ENCODE measurements around the gene THOC7. TPM values are rescaled to one million over a fixed set of nuclear protein-coding genes. Genes with fewer than 3 reads are reported as not detected.

The THOC7 gene
- 30.0 and 38.8 TPM in 2 replicates for total RNA-seq

DNA sequence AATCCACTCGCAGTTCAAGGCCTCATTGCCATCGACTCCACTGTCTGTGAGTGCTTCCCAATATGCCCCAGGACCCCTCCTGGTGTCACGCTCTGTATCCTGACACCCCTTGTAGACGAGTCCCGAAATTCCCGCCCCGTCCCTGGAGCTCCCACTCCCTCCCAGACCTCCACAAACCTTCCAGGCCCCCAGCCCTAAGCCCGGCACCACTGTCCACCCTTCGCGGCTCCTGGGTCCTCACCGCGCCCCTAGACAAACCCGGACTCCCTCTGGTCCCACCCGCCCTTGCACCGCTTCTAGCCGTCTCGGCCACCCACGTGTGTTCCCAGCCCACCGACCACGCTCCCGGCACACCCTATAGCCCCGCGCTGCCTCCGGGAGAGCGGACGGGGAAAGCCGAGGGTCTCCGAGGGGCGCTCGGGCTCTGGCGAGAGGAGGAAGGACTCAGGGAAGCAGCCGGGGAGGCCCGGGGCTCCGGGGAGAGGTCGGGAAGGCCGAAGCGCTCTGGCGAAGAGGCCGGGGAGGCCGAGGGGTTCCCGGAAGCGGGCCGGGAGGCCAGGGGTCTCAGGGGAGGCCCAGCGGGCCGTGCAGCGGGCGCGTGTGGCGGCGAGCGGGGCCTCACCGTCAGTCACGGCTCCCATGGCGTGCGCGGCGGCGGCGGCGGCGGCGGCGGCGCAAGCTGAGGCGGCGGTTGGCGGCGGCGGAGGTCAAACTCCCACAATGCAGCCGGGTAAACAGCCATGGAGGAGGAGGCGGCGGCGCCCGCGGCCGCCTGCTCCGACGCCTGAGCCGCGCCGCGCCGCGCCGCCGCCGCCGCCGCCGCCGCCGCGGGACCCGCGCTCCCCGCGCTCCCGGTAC lies at the start of gene THOC7, which contains the start of gene ATXN7:
THOC7 (minus strand) TSS at position 656 of the 858 bp plus-strand sequence; CDS start at position 641, 15 bp downstream.
ATXN7 (plus strand) TSS at position 718 of the 858 bp plus-strand sequence. CDS start 48,732 bp downstream, outside the sequence.
- Histone ChIP-seq H3K36me3 (ENCODE audit: control insufficient read depth, insufficient read depth, low read length) (no peaks in the 10 kb centered on the region), H3K27me3 (ENCODE audit: control insufficient read depth, insufficient read depth, low read length) (no peaks in the 10 kb centered on the region), H3K4me3 (ENCODE audit: low read depth, low read length) (peak within 1 kb of the TSS; percentile 87)
- FAIRE-seq (no peak), DNase-seq (ENCODE audit: low read depth) (no peak)
- TF ChIP-seq, protein P1, sequence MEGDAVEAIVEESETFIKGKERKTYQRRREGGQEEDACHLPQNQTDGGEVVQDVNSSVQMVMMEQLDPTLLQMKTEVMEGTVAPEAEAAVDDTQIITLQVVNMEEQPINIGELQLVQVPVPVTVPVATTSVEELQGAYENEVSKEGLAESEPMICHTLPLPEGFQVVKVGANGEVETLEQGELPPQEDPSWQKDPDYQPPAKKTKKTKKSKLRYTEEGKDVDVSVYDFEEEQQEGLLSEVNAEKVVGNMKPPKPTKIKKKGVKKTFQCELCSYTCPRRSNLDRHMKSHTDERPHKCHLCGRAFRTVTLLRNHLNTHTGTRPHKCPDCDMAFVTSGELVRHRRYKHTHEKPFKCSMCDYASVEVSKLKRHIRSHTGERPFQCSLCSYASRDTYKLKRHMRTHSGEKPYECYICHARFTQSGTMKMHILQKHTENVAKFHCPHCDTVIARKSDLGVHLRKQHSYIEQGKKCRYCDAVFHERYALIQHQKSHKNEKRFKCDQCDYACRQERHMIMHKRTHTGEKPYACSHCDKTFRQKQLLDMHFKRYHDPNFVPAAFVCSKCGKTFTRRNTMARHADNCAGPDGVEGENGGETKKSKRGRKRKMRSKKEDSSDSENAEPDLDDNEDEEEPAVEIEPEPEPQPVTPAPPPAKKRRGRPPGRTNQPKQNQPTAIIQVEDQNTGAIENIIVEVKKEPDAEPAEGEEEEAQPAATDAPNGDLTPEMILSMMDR (IDR thresholded peaks at IDR 0.05; ENCODE audit: insufficient read depth, low read length, severe bottlenecking): no peak

DNA sequence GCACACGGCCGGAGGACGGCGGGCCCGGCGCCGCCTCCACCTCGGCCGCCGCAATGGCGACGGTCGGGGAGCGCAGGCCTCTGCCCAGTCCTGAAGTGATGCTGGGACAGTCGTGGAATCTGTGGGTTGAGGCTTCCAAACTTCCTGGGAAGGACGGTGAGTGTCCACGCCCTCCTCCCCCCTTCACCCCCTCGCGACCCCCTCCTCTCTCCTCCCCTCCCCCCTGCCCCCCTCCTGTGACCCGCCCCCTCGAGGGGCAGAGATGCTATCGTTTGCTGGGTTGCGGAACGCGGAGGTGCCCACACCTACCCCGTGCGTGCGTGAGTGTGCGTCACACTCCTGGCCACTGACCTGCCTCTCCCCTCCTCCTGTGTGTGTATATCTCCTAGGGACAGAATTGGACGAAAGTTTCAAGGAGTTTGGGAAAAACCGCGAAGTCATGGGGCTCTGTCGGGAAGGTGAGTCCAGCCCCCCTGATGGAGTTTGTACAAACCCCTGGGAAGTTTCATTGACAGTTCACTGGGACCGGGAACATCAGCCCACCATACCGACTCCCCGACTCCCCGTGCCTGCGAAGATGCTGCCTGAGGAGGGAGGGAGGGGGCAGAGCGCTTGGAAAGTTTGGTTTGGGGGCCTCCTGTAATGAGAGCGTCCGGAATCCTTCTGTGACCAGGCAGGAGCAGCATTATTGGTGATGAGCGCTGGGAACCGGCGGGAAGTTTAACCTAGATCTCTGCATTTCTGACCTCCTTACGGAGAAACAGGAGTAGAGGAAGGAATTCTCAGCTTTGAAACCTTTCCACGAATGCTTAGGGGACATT lies 49.4 kb upstream of the THOC7 start:
- peak; percentile 47 for DNase-seq (ENCODE audit: low read depth)

DNA sequence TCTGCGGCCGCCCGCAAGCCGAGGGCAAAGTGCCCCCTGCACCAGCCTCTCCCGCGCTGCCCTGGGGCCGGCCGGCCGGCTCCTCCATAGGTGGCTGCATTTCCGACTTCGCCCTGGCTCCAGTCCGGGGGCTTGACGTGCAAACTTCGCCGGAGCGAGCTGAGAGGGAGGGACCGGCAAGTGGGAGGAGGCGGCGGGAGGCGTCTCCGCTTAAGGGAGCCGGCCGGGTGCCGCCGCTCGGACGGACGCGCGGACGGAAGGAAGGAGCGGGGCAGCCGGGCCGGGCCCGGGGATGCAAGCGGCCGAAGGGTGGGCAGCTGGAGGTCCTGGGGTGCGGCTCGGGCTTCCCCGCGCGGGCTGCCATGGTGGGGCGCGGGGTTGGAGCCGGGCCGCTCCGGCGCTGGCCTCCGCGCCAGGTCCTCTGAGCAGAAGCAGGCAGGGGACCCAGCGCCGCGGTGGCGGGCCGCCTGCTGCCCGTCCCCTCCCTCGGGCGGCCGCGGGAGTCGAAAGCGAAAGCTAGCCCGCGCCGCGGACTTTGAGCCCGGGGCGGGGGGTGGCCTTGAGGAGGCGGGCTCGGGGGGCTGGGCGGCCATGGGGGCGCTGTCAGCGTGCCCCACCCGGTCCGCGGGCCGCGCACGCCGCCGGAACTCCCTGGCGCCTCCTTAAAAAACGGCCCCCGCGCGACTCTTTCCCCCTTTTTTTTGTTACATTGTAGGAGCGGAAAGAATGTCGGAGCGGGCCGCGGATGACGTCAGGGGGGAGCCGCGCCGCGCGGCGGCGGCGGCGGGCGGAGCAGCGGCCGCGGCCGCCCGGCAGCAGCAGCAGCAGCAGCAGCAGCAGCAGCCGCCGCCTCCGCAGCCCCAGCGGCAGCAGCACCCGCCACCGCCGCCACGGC lies 48.5 kb upstream of the THOC7 start, which contains the start of gene SCAANT1:
SCAANT1 (minus strand) TSS at position 511 of the 895 bp plus-strand sequence.
- Histone ChIP-seq H3K36me3 (ENCODE audit: control insufficient read depth, insufficient read depth, low read length) (no peaks in the 10 kb centered on the region), H3K27me3 (ENCODE audit: control insufficient read depth, insufficient read depth, low read length) (no peaks in the 10 kb centered on the region), H3K4me3 (ENCODE audit: low read depth, low read length) (peak within 1 kb of the TSS; percentile 52)
- FAIRE-seq (no peak), DNase-seq (ENCODE audit: low read depth) (peak; percentile 75)
- TF ChIP-seq, protein P1 (IDR thresholded peaks at IDR 0.05; ENCODE audit: insufficient read depth, low read length, severe bottlenecking): no peak

More for the DNA sequence above, 49.4 kb upstream of the THOC7 start:
- Histone ChIP-seq H3K4me3 (ENCODE audit: low read depth, low read length) (peak overlapping the region; percentile 52), H3K27me3 (ENCODE audit: control insufficient read depth, insufficient read depth, low read length) (no peaks in the 10 kb centered on the region), H3K36me3 (ENCODE audit: control insufficient read depth, insufficient read depth, low read length) (peaks cover 2% of the 10 kb centered on the region)
- FAIRE-seq: no peak
- TF ChIP-seq, protein P1 (IDR thresholded peaks at IDR 0.05; ENCODE audit: insufficient read depth, low read length, severe bottlenecking): no peak

DNA sequence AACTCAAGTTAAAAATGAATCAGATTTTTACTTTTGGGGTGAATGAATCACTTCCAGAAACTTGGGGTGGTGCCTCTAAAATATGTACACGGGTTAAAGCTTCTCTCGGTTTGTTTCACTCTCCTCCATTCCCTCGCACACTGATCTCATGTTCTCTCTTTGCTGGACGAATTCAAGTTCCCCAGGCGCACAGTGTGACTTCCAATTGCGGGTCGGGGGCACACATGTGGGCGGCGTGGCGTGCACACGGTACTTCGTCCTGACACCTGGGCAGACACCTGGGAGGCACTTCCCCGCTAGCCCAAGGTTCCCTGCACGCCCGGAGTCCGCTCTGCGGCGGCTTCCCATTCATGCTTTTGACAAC lies 47.9 kb upstream of the THOC7 start:
- H3K27me3 ChIP-seq (ENCODE audit: control insufficient read depth, insufficient read depth, low read length): no peaks in the 10 kb centered on the region
- H3K4me3 ChIP-seq (ENCODE audit: low read depth, low read length): peak overlapping the region; percentile 52
- TF ChIP-seq, protein P1 (IDR thresholded peaks at IDR 0.05; ENCODE audit: insufficient read depth, low read length, severe bottlenecking): no peak
- DNase-seq (ENCODE audit: low read depth): peak; percentile 42
- no peak for FAIRE-seq
- no peaks in the 10 kb centered on the region for H3K36me3 ChIP-seq (ENCODE audit: control insufficient read depth, insufficient read depth, low read length)

DNA sequence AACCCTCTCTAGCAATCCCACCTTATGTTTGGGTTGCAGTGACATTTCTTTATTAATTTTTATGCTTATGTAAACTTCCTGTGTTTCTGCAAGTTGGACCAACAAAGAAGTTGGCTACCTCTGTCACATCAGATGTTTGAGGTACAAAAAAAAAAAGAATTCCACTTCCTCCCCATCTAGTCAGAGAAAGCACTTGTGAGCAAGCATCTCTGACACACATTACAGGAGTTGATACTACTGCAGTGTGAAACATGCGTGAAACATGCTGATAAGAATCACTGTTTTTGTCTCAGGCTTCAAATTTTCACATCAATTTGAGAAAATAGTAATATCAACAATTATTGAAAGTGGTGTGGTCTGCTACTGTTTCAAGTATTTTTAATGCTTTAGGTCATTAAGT lies 47.3 kb upstream of the THOC7 start:
- Histone ChIP-seq H3K4me3 (ENCODE audit: low read depth, low read length) (no peak overlapping the region), H3K36me3 (ENCODE audit: control insufficient read depth, insufficient read depth, low read length) (no peaks in the 10 kb centered on the region), H3K27me3 (ENCODE audit: control insufficient read depth, insufficient read depth, low read length) (no peaks in the 10 kb centered on the region)
- TF ChIP-seq, protein P1 (IDR thresholded peaks at IDR 0.05; ENCODE audit: insufficient read depth, low read length, severe bottlenecking): no peak
- DNase-seq (ENCODE audit: low read depth) (peak; percentile 45), FAIRE-seq (no peak)
